GM19240 (cell line): Measurements from ENCODE around the gene CCDC17.
"Not testable (repeated sequence)": the region's sequence is repeated elsewhere in the genome, so short reads cannot be mapped to it uniquely, and the experiment has no call there.

ENCODE experiments used
- DNase-seq: peaks from one replicate; pipeline ENCODE4 v3.0.0; 2011; ENCODE audit warnings: low spot score; ENCODE audit not compliant: insufficient read length

The CCDC17 gene

GRCh38 chr1:45621895-45622523 is 1.8 kb downstream of the CCDC17 start:
- no peak for DNase-seq

- DNase-seq, result no peak
These were observed 2.4 kb downstream of the CCDC17 start for GRCh38 chr1:45621501-45621836.

GRCh38 chr1:45620588-45621500 is 3.0 kb downstream of the CCDC17 start:
- DNase-seq, result no peak

GRCh38 chr1:45619149-45619921 is 4.5 kb downstream of the CCDC17 start:
- DNase-seq, result no peak

DNA sequence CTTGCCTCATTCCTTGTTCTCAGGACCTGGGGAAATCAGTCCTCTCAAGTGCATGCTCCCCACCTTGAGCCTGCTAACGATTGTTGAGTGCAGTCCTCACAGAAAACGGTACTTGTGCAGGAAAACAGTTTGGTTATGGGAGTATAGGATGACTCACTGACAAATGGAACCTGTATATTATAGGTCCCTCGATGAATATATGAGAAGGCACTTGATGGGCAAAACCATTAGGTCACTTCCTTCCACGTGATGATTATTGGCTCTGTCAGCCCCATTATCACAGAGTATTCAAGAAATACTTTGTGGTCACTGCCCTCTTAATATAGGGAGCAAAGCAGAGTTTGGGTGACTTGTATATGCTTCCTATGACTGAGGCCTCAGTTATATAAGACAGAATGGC is 6.2 kb downstream of the CCDC17 start:
- DNase-seq, result no peak

- DNase-seq, result no peak
These were observed 8.0 kb downstream of the CCDC17 start for GRCh38 chr1:45615885-45616284.

DNA sequence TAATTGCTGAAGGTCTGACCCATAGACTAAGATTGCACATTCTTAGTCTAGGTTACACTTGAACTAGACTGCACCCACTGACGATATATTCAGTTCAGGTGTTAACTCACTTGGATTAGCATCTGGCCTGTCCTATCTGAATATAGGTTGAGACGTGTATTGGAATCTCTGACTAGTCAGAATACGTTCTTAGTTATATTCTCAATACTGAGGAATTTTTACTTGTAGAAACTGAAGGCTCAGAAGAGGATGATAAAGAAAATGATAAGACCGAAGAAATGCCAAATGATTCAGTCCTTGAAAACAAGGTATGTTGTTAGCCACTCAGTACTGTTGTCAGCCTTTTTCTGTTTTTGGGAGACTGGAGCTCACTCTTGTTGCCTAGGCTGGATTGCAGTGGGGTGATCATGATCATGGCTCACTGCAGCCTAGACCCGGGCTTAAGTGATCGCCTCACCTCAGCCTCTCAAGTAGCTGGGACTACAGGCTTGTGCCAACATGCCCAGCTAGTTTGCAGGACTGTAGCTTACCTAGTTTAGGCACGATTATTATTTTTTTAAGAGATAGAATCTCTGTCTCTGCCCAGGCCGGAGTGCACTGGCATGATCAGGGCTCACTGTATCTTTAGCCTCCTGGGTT is 10.8 kb downstream of the CCDC17 start:
- no peak for DNase-seq

DNA sequence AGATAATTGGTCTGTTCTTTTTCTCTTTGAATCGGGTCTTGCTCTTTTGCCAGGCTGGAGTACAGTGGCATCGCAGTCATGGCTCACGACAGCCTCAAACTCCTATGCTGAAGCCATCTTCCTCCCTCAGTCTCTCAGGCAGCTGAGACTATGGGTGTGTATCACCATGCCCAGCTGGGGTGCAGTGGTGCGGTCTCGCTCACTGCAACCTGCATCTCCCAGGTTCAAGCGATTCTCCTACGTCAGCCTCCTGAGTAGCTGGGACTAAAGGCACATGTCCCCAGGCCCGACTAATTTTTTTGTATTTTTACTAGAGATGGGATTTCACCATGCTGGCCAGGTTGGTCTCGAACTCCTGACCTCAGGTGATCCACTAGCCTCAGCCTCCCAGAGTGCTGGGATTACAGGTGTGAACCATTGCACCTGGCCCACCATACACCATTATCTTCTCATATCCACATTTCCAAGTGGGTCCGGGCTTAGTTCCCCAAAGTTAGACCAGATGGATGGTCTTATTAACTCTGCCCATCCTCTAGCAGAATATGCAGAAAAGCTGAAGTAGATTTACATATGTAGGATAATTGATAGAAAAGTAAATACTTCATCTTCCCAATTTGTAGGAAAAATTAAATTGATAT is 13.1 kb downstream of the CCDC17 start:
- no peak for DNase-seq

- no peak for DNase-seq
These were observed 15.4 kb downstream of the CCDC17 start for GRCh38 chr1:45608175-45609156.

GRCh38 chr1:45607404-45608074 is 16.3 kb downstream of the CCDC17 start:
- DNase-seq, result no peak

GRCh38 chr1:45604239-45604638 is 19.6 kb downstream of the CCDC17 start:
- no peak for DNase-seq

- DNase-seq, result not testable (repeated sequence)
These were observed 27.1 kb downstream of the CCDC17 start for GRCh38 chr1:45596765-45597164.

DNA sequence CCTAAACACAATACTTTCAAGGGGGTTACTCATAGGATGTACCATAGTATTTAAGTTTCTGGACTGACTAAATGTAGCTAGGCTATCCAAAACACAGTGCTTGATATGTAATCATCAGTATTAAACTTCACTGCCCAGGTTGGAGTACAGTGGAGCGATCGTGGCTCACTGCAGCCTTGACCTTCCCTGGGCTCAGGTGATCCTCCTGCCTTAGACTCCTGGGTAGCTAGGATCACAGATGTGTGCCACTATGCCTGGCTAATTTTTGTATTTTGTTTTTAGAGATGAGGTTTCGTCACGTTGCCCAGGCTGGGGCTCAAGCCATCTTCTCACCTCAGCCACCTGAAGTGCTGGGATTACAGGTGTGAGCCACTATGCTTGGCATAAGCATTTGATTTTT is 29.4 kb downstream of the CCDC17 start:
- no peak for DNase-seq

DNA sequence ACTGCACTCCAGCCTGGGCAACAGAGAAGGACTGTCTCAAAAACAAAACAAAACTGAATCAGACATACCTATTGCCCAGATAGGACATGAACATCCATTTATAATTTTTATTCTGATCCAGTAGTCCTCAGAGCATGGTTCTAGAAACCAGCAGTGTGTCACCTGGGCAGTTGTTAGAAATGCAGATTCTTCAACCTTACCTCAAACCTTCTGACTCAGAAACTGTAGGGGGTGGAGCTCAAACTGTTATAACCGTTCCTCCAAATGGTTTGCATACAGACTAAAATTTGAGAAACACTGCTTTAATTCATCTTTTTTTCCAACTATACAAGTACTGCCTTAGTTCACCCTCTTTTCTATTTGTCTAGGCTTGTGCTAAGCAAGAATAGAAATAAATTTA is 34.0 kb downstream of the CCDC17 start:
- DNase-seq, result no peak

DNA sequence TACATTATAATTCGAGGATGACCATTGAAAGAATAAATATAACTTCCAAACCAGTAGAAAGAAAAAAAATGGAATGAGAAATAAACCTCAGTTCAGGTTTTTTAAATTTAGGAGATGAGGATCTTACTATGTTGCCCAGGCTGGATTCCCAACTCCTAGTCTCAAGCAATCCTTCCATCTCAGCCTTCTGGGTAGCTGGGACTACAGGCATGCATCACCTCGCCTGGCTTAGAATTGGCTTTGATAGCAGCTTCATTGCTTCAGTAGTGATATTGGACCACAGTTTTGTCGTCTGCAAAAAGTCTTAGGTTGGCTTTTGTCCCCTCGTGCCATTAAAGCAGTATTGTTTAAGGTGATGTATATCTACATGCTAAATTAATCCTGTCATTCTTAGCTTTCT is 37.1 kb downstream of the CCDC17 start:
- no peak for DNase-seq

DNA sequence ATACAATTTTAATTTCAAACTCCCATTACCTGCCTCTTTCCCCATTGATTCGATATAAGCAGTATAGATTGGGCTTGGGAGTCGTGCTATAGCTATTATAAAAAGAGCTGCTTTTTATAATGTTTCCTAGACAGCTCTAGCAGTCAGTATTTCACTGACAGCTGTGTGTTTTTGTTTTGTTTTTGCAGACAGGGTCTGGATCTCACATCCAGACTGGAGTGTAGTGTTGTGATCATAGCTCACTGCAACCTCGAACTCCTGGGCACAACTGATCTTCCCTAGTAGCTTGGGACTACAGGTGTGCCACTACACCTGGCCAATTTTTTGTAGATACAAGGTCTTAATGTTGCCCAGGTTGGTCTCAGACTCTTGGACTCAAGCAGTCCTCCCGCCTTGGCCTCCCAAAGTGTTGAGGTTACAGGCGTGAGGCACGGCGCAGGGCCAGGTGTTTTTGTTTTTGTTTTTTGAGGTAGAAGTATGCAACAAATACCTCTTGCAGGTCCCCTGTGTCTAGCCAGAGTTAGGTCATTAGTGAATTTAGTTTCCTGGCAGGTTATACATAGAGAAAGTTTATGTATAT is 38.3 kb downstream of the CCDC17 start:
- no peak for DNase-seq

- DNase-seq, result no peak
These were observed 38.8 kb downstream of the CCDC17 start for GRCh38 chr1:45585110-45585426.

DNA sequence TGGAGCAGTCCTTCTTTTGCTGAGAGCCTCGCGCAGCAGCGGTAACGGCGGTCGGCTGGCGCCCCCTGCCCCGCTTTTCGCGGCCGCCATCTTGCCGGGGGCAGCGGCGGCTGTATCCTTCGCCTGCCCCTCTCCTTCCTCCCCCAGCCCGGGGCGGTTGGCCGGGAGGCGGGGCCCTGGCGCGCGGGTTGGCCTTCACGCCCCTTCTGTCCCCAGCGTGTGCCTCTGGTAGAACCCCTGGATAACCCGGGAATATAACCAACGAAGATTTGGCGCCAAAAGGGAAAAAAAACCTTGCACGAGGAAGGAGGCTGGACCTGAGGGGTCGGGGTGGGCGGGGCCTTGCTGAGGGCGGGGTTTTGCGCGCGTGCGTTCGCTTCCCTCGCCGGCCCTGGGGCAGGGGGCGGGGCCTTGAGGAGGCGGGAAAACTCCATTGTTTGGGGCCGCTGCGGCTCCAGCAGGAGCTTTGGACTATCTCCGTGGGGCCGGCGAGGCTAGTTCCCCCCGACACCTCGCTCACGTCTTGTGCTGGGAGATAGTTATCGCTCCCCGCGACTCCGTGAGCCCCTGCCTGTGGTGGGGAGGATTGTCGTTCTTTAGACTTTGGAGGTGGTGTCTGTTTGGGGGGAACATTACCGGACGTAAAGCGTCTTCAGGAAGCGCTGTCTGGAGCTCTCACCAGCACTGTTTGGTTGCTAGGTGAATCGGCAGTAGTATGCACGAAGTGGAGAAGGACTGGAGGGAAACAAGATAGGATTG is 39.3 kb downstream of the CCDC17 start:
- DNase-seq, result peak; percentile 41
